K562 (cell line): Measurements from ENCODE around the gene PYHIN1. TPM values are rescaled to one million over a fixed set of nuclear protein-coding genes. Genes with fewer than 3 reads are reported as not detected.

Experiments
- FOSL1 ChIP-seq: fragments of 200-800 bp; sonication (Bioruptor generic); conservative IDR thresholded peaks from 2 replicates; pipeline ENCODE4 v1.6.1; 2016; ENCODE audit warnings: missing genetic modification characterization, missing compliant biosample characterization
- ILF3 ChIP-seq: fragments of 450-650 bp; IDR thresholded peaks from 2 replicates; pipeline ENCODE4 v1.6.1; 2018; ENCODE audit warnings: antibody characterized with exemption, mild to moderate bottlenecking, moderate library complexity, borderline replicate concordance
- JUND ChIP-seq, 2 experiments: IDR thresholded peaks; 2 replicates in 1 of 2; 3 replicates in 1 of 2; pipeline ENCODE4 v1.6.1; 2011; ENCODE audit warnings: borderline replicate concordance in 2 of 2, low read depth in 2 of 2, low read length in 2 of 2, improper control_type of control experiment in 1 of 2, missing biosample characterization in 1 of 2, missing genetic modification characterization in 1 of 2, missing genetic modification reagents in 1 of 2
- KDM2B ChIP-seq: fragments of 250-450 bp; sonication (Bioruptor Pico); IDR thresholded peaks from 2 replicates; pipeline ENCODE4 v1.8.0; 2021; ENCODE audit warnings: mild to moderate bottlenecking, moderate library complexity
- MAFG ChIP-seq: fragments of 450-650 bp; conservative IDR thresholded peaks from 2 replicates; pipeline ENCODE4 v1.6.1; 2016; ENCODE audit warnings: missing genetic modification characterization, missing compliant biosample characterization
- MEIS2 ChIP-seq: fragments of 450-650 bp; IDR thresholded peaks from 2 replicates; pipeline ENCODE4 v1.6.1; 2014; ENCODE audit warnings: mild to moderate bottlenecking; ENCODE audit not compliant: partially characterized antibody
- NR3C1 ChIP-seq: sonication (generic); formaldehyde crosslinking; IDR thresholded peaks from 2 replicates; pipeline ENCODE4 v1.8.1; 2022; ENCODE audit warnings: missing genetic modification reagents
- RFX5 ChIP-seq: IDR thresholded peaks from 2 replicates; pipeline ENCODE4 v1.6.1; 2011; ENCODE audit warnings: low read depth, mild to moderate bottlenecking, improper control_type of control experiment, low read length
- TAL1 ChIP-seq: fragments of 450-650 bp; IDR thresholded peaks from 2 replicates; pipeline ENCODE4 v1.6.1; 2016; ENCODE audit warnings: mild to moderate bottlenecking
- TRIM28 ChIP-seq: fragments of 450-650 bp; IDR thresholded peaks from 2 replicates; pipeline ENCODE4 v1.6.1; 2017
- YBX1 ChIP-seq: fragments of 450-650 bp; IDR thresholded peaks from 2 replicates; pipeline ENCODE4 v1.7.1; 2016; ENCODE audit warnings: mild to moderate bottlenecking
- ZBTB43 ChIP-seq: sonication (generic); formaldehyde crosslinking; IDR thresholded peaks from 2 replicates; pipeline ENCODE4 v1.8.0; 2023; ENCODE audit warnings: mild to moderate bottlenecking, missing genetic modification reagents
- ZNF232 ChIP-seq: sonication (generic); formaldehyde crosslinking; IDR thresholded peaks from 2 replicates; pipeline ENCODE4 v1.8.0; 2022; ENCODE audit warnings: mild to moderate bottlenecking, missing genetic modification reagents
- ZNF79 ChIP-seq: fragments of 250-450 bp; sonication (Bioruptor Pico); IDR thresholded peaks from 2 replicates; pipeline ENCODE4 v1.4.0; 2020; ENCODE audit warnings: low read depth, mild to moderate bottlenecking, moderate library complexity
- polyA plus RNA-seq, 8 experiments: library from polyadenylated mRNA; depleted of rRNA in 4 of 8; stranded (reverse) in 5 of 8; unstranded in 3 of 8; fragments of >200 nt; fragmentation: Nextera tagmentation in 2 of 8; fragmentation: Illumina TruSeq in 1 of 8; extraction: Ambion mirVana in 2 of 8; extraction: Trizol in 1 of 8; gene quantifications; 2 replicates each; pipeline versions ENCODE4 v1.2.1 to v1.2.3, GENCODE V29; 2011 to 2014; ENCODE audit warnings: inconsistent platforms in 1 of 8, missing spikeins in 1 of 8
- total RNA-seq, 7 experiments: library from RNA; depleted of rRNA in 6 of 7; stranded (reverse); fragments of >200 nt in 6 of 7; fragmentation: Illumina TruSeq in 2 of 7; extraction: Trizol in 2 of 7; gene quantifications; 2 replicates each; pipeline versions ENCODE4 v1.2.1 to v1.2.3, GENCODE V29; 2011 to 2021; ENCODE audit warnings: low replicate concordance in 1 of 7
- TF ChIP-seq, protein P1 (sequence below), 2 experiments: fragments of 450-650 bp; IDR thresholded peaks; 2 replicates each; pipeline ENCODE4 v1.6.1; 2016
- TF ChIP-seq, protein P2 (sequence below): fragments of 250-450 bp; sonication (Bioruptor Pico); IDR thresholded peaks from 2 replicates; pipeline ENCODE4 v1.5.0; 2020; ENCODE audit warnings: mild to moderate bottlenecking
- TF ChIP-seq, protein P3 (sequence below): sonication (generic); formaldehyde crosslinking; IDR thresholded peaks from 2 replicates; pipeline ENCODE4 v1.8.1; 2023; ENCODE audit warnings: missing genetic modification reagents, mild to moderate bottlenecking, borderline replicate concordance

PYHIN1 gene
- total and polyA plus RNA-seq, 9 of the 15 experiments (the other 6 are each of a cell fraction or from before 2014, with no cell fraction given) = not detected

- TF ChIP-seq, protein P1, sequence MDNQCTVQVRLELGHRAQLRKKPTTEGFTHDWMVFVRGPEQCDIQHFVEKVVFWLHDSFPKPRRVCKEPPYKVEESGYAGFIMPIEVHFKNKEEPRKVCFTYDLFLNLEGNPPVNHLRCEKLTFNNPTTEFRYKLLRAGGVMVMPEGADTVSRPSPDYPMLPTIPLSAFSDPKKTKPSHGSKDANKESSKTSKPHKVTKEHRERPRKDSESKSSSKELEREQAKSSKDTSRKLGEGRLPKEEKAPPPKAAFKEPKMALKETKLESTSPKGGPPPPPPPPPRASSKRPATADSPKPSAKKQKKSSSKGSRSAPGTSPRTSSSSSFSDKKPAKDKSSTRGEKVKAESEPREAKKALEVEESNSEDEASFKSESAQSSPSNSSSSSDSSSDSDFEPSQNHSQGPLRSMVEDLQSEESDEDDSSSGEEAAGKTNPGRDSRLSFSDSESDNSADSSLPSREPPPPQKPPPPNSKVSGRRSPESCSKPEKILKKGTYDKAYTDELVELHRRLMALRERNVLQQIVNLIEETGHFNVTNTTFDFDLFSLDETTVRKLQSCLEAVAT (IDR thresholded peaks at IDR 0.05) = peak in 1 of 2 experiments; percentile 74; a peak in 1 of 4 replicates
- TF ChIP-seq, protein P2, sequence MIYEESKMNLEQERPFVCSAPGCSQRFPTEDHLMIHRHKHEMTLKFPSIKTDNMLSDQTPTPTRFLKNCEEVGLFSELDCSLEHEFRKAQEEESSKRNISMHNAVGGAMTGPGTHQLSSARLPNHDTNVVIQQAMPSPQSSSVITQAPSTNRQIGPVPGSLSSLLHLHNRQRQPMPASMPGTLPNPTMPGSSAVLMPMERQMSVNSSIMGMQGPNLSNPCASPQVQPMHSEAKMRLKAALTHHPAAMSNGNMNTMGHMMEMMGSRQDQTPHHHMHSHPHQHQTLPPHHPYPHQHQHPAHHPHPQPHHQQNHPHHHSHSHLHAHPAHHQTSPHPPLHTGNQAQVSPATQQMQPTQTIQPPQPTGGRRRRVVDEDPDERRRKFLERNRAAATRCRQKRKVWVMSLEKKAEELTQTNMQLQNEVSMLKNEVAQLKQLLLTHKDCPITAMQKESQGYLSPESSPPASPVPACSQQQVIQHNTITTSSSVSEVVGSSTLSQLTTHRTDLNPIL (CRISPR knock-in tag) = no peak
- TF ChIP-seq NR3C1 (CRISPR knock-in tag) = no peak
- no peak for TF ChIP-seq TRIM28
- peak; percentile 74 for TF ChIP-seq JUND (IDR thresholded peaks at IDR 0.05; ENCODE audit: borderline replicate concordance, low read depth, low read length)
- TF ChIP-seq JUND (tag; IDR thresholded peaks at IDR 0.05; ENCODE audit: borderline replicate concordance, low read depth, low read length) = peak; percentile 81; the same call in 2 of the 3 replicates
- no peak for TF ChIP-seq ZNF232 (CRISPR knock-in tag)
- no peak for TF ChIP-seq YBX1
- TF ChIP-seq ZBTB43 = no peak
- TF ChIP-seq, protein P3, sequence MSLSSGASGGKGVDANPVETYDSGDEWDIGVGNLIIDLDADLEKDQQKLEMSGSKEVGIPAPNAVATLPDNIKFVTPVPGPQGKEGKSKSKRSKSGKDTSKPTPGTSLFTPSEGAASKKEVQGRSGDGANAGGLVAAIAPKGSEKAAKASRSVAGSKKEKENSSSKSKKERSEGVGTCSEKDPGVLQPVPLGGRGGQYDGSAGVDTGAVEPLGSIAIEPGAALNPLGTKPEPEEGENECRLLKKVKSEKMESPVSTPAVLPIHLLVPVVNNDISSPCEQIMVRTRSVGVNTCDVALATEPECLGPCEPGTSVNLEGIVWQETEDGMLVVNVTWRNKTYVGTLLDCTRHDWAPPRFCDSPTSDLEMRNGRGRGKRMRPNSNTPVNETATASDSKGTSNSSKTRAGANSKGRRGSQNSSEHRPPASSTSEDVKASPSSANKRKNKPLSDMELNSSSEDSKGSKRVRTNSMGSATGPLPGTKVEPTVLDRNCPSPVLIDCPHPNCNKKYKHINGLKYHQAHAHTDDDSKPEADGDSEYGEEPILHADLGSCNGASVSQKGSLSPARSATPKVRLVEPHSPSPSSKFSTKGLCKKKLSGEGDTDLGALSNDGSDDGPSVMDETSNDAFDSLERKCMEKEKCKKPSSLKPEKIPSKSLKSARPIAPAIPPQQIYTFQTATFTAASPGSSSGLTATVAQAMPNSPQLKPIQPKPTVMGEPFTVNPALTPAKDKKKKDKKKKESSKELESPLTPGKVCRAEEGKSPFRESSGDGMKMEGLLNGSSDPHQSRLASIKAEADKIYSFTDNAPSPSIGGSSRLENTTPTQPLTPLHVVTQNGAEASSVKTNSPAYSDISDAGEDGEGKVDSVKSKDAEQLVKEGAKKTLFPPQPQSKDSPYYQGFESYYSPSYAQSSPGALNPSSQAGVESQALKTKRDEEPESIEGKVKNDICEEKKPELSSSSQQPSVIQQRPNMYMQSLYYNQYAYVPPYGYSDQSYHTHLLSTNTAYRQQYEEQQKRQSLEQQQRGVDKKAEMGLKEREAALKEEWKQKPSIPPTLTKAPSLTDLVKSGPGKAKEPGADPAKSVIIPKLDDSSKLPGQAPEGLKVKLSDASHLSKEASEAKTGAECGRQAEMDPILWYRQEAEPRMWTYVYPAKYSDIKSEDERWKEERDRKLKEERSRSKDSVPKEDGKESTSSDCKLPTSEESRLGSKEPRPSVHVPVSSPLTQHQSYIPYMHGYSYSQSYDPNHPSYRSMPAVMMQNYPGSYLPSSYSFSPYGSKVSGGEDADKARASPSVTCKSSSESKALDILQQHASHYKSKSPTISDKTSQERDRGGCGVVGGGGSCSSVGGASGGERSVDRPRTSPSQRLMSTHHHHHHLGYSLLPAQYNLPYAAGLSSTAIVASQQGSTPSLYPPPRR = no peak
- TF ChIP-seq KDM2B (CRISPR knock-in tag) = no peak
- peak; percentile 34 for TF ChIP-seq TAL1
- no peak for TF ChIP-seq MAFG (tag)
- no peak for TF ChIP-seq RFX5
- TF ChIP-seq MEIS2 = peak; percentile 34
- no peak for TF ChIP-seq ILF3
- TF ChIP-seq FOSL1 (tag) = peak; percentile 97
- no peak for TF ChIP-seq ZNF79 (CRISPR knock-in tag)
Observed at GRCh38 chr1:159009704-159010361, 78.5 kb downstream of the PYHIN1 start, which contains the start of gene IFI16 (continued).
